Keratinocyte (primary cell): ENCODE measurements around the gene ZNF804B. TPM values are rescaled to one million over a fixed set of nuclear protein-coding genes. Genes with fewer than 3 reads are reported as not detected.

ENCODE experiments used
- DNase-seq: peaks from one replicate; pipeline ENCODE4 v3.0.0-alpha.2; 2011; ENCODE audit warnings: low read depth, missing footprints, low spot score
- FAIRE-seq: peaks from 2 replicates; lab custom pipeline; 2011; peaks lifted over from hg19 to GRCh38; lab: Jason Lieb, UNC
- H2AFZ ChIP-seq: 2 replicates; pipeline ENCODE4 v1.6.0; 2012; ENCODE audit warnings: low read length, control low read depth, inconsistent platforms; ENCODE audit not compliant: control insufficient read depth
- H3K27ac ChIP-seq: 2 replicates; pipeline ENCODE4 v1.5.1; 2011; ENCODE audit warnings: low read length; ENCODE audit not compliant: control insufficient read depth, insufficient read depth
- H3K27me3 ChIP-seq: 3 replicates; pipeline ENCODE4 v1.6.0; 2011; ENCODE audit warnings: low read length; ENCODE audit not compliant: control insufficient read depth, insufficient read depth; ENCODE audit errors: extremely low read depth
- H3K36me3 ChIP-seq, 2 experiments: 2 replicates in 1 of 2; 3 replicates in 1 of 2; pipeline ENCODE4 v1.5.1; 2011; ENCODE audit warnings: low read length in 2 of 2, mild to moderate bottlenecking in 1 of 2; ENCODE audit not compliant: control insufficient read depth in 2 of 2, insufficient read depth in 2 of 2; ENCODE audit errors: extremely low read depth in 1 of 2
- H3K4me1 ChIP-seq: 3 replicates; pipeline ENCODE4 v1.5.1; 2011; ENCODE audit warnings: low read length; ENCODE audit not compliant: control insufficient read depth, insufficient read depth; ENCODE audit errors: extremely low read depth
- H3K4me2 ChIP-seq: 3 replicates; pipeline ENCODE4 v1.6.0; 2011; ENCODE audit warnings: low read depth, low read length; ENCODE audit not compliant: control insufficient read depth, insufficient read depth; ENCODE audit errors: extremely low read depth
- H3K4me3 ChIP-seq, 3 experiments: fragments of 200-600 bp in 1 of 3; sonication (generic) in 1 of 3; 2 replicates in 2 of 3; 3 replicates in 1 of 3; pipeline ENCODE4 v1.5.1; 2011 to 2016; ENCODE audit warnings: low read length in 3 of 3, mild to moderate bottlenecking in 3 of 3, control low read depth in 2 of 3, inconsistent platforms in 1 of 3, low read depth in 1 of 3, mixed read lengths in 1 of 3, mixed run types in 1 of 3, moderate library complexity in 1 of 3; ENCODE audit not compliant: control insufficient read depth in 2 of 3, insufficient read depth in 2 of 3; ENCODE audit errors: extremely low read depth in 1 of 3
- H3K79me2 ChIP-seq: 2 replicates; pipeline ENCODE4 v1.6.0; 2012; ENCODE audit warnings: low read length; ENCODE audit not compliant: control insufficient read depth, insufficient read depth
- H3K9ac ChIP-seq: 3 replicates; pipeline ENCODE4 v1.6.0; 2011; ENCODE audit warnings: low read length; ENCODE audit not compliant: control insufficient read depth, insufficient read depth; ENCODE audit errors: extremely low read depth
- H3K9me1 ChIP-seq: 3 replicates; pipeline ENCODE4 v1.6.0; 2011; ENCODE audit warnings: low read length; ENCODE audit not compliant: control insufficient read depth, insufficient read depth; ENCODE audit errors: extremely low read depth
- H3K9me3 ChIP-seq: 2 replicates; pipeline ENCODE4 v1.5.1; 2012; ENCODE audit warnings: low read depth, low read length; ENCODE audit not compliant: control insufficient read depth
- H4K20me1 ChIP-seq: 3 replicates; pipeline ENCODE4 v1.6.0; 2011; ENCODE audit warnings: low read length; ENCODE audit not compliant: control insufficient read depth, insufficient read depth; ENCODE audit errors: extremely low read depth
- EZH2 ChIP-seq: IDR thresholded peaks from one replicate; pipeline ENCODE4 v1.6.1; 2012; ENCODE audit warnings: inconsistent platforms, mild to moderate bottlenecking, low read length, moderate library complexity
- dilution Hi-C: fragments of 300-500 bp; cut with MboI; formaldehyde crosslinking; loops from one replicate; pipeline ENCODE4 v1.7.0; 2020; ENCODE audit warnings: low sequenced_read_pairs; ENCODE audit not compliant: extremely low pct_ligation_motif_present
- polyA plus RNA-seq, 5 experiments: library from polyadenylated mRNA; depleted of rRNA in 3 of 5; stranded (reverse) in 3 of 5; stranded (forward) in 1 of 5; unstranded in 1 of 5; fragments of >200 nt; gene quantifications; 1 replicate in 1 of 5; 2 replicates in 3 of 5; 3 replicates in 1 of 5; pipeline versions ENCODE4 v1.2.1 to v1.2.3, GENCODE V29; 2011 to 2012; ENCODE audit warnings: missing spikeins in 2 of 5, low read depth in 1 of 5, low replicate concordance in 1 of 5
- TF ChIP-seq, protein P1 (sequence below), 3 experiments: IDR thresholded peaks in 1 of 3; conservative IDR thresholded peaks in 1 of 3; optimal IDR thresholded peaks in 1 of 3; 2 replicates in 2 of 3; 3 replicates in 1 of 3; pipeline versions ENCODE3 to v1.5.1; 2011; ENCODE audit warnings: low read length in 3 of 3, mild to moderate bottlenecking in 3 of 3, moderate library complexity in 2 of 3, control low read depth in 1 of 3, inconsistent platforms in 1 of 3; ENCODE audit not compliant: insufficient read depth in 2 of 3; ENCODE audit errors: extremely low read depth in 1 of 3

Gene ZNF804B
- polyA plus RNA-seq, 1 donor (not counting 4 experiments of a cell fraction or from before 2014, with no cell fraction given): not detected

DNA sequence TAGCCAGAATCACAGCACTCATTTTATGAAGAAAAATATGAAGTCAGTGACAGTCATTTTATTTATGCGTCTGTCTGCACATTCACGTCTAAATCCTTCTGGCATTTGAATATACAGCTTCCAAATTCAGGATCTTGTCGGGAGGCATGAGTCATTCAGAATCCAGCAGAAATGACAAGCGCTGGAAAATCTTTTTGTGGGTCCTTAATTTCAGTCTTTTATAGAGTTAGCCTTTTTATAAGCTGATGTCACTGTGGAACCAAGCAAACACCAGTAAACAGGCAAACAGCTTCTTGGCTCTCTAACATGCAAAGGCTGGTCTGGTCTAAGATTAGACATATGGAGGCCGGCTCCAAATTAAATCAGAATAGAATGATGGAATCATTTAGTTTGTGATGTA is 424.2 kb downstream of the ZNF804B start:
- DNase-seq: no peak
- Histone ChIP-seq H3K4me1 (no peaks in the 10 kb centered on the region), H3K79me2 (no peaks in the 10 kb centered on the region), H3K9ac (no peak overlapping the region), H3K4me3 (no peak overlapping the region), H4K20me1 (no peaks in the 10 kb centered on the region), H2AFZ (no peak overlapping the region), H3K36me3 (no peaks in the 10 kb centered on the region), H3K9me1 (no peaks in the 10 kb centered on the region), H3K27ac (no peak overlapping the region), H3K9me3 (no peaks in the 10 kb centered on the region), H3K27me3 (no peaks in the 10 kb centered on the region), H3K4me2 (no peak overlapping the region)
- dilution Hi-C loops: no loop called here
- TF ChIP-seq, protein P1, sequence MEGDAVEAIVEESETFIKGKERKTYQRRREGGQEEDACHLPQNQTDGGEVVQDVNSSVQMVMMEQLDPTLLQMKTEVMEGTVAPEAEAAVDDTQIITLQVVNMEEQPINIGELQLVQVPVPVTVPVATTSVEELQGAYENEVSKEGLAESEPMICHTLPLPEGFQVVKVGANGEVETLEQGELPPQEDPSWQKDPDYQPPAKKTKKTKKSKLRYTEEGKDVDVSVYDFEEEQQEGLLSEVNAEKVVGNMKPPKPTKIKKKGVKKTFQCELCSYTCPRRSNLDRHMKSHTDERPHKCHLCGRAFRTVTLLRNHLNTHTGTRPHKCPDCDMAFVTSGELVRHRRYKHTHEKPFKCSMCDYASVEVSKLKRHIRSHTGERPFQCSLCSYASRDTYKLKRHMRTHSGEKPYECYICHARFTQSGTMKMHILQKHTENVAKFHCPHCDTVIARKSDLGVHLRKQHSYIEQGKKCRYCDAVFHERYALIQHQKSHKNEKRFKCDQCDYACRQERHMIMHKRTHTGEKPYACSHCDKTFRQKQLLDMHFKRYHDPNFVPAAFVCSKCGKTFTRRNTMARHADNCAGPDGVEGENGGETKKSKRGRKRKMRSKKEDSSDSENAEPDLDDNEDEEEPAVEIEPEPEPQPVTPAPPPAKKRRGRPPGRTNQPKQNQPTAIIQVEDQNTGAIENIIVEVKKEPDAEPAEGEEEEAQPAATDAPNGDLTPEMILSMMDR (optimal IDR thresholded peaks at IDR 0.05 in 1 of 3, IDR thresholded peaks at IDR 0.05 in 1 of 3, conservative IDR thresholded peaks at IDR 0.05 in 1 of 3; ENCODE audit: extremely low read depth in 1 of 3, insufficient read depth in 2 of 3, low read length in 3 of 3): no peak
- TF ChIP-seq EZH2: no peak
- FAIRE-seq: no peak

DNA sequence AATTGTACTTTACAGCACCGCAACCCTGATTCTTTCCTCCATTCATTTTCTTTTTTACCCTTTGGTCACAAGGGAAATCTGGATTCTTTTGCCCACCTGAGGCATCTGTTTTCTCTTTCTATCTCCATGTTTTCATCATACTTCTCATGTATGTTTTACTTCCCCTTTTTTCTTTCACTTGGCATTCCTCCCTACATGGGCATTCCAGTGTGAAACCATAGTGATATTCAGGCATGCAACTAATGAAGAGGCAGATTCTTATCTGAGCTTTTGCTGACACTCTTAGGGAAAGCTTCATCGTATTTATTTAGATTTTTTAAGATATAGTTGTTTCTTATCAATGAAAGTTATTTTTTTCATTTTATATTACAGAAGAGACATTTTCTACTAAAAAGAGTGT is 441.3 kb downstream of the ZNF804B start:
- Histone ChIP-seq H3K27me3 (no peaks in the 10 kb centered on the region), H3K9me1 (no peaks in the 10 kb centered on the region), H3K79me2 (no peaks in the 10 kb centered on the region), H3K4me3 (no peak overlapping the region), H3K27ac (no peak overlapping the region), H3K9me3 (no peaks in the 10 kb centered on the region), H3K4me2 (no peak overlapping the region), H3K36me3 (no peaks in the 10 kb centered on the region), H3K4me1 (no peaks in the 10 kb centered on the region), H3K9ac (no peak overlapping the region), H4K20me1 (no peaks in the 10 kb centered on the region), H2AFZ (no peak overlapping the region)
- TF ChIP-seq EZH2: no peak
- TF ChIP-seq, protein P1 (optimal IDR thresholded peaks at IDR 0.05 in 1 of 3, IDR thresholded peaks at IDR 0.05 in 1 of 3, conservative IDR thresholded peaks at IDR 0.05 in 1 of 3; ENCODE audit: extremely low read depth in 1 of 3, insufficient read depth in 2 of 3, low read length in 3 of 3): no peak
- dilution Hi-C loops: no loop called here
- no peak for FAIRE-seq
- no peak for DNase-seq
